ENCODE measurements around the gene ENPP1. TPM values are rescaled to one million over a fixed set of nuclear protein-coding genes. Genes with fewer than 3 reads are reported as not detected.

Gene ENPP1
- total RNA-seq, 1 donor from 2014 or later: 7.1 TPM

GRCh38 chr6:131813991-131814390 lies 6.2 kb downstream of the ENPP1 start:
- Histone ChIP-seq H3K4me3 (ENCODE audit: insufficient read depth, low read depth, low read length) (no peak overlapping the region), H3K4me1 (ENCODE audit: insufficient read depth, low read length) (no peaks in the 10 kb centered on the region), H3K36me3 (ENCODE audit: insufficient read depth, low read length) (no peaks in the 10 kb centered on the region), H3K9me3 (ENCODE audit: insufficient read depth, low read depth, low read length) (no peaks in the 10 kb centered on the region), H3K4me2 (ENCODE audit: low read length) (no peak overlapping the region), H2AFZ (ENCODE audit: low read depth, low read length) (no peak overlapping the region), H3K27me3 (ENCODE audit: insufficient read depth, low read length) (no peaks in the 10 kb centered on the region), H3K79me2 (ENCODE audit: insufficient read depth, low read length) (peaks cover 7% of the 10 kb centered on the region), H3K27ac (ENCODE audit: low read depth, low read length) (no peak overlapping the region), H3K9ac (ENCODE audit: low read length) (no peak overlapping the region), H4K20me1 (ENCODE audit: insufficient read depth, low read length) (no peaks in the 10 kb centered on the region)
- DNase-seq (ENCODE audit: low read depth): peak; percentile 71
- Mint-ChIP-seq H3K27ac (ENCODE audit: unreplicated experiment) (no peak overlapping the region), H3K27me3 (ENCODE audit: low read depth, unreplicated experiment) (peaks cover 2% of the 10 kb centered on the region), H3K36me3 (ENCODE audit: low read depth, unreplicated experiment) (no peaks in the 10 kb centered on the region), H3K4me3 (ENCODE audit: unreplicated experiment) (no peak overlapping the region), H3K4me1 (ENCODE audit: low read depth, unreplicated experiment) (peaks cover 7% of the 10 kb centered on the region), H3K9me3 (ENCODE audit: unreplicated experiment) (no peaks in the 10 kb centered on the region)
- TF ChIP-seq EZH2 (IDR thresholded peaks at IDR 0.05; ENCODE audit: insufficient read depth, low read length) (no peak), CTCF (IDR thresholded peaks at IDR 0.05; ENCODE audit: insufficient read depth, low read depth, low read length) (no peak)
- FAIRE-seq: no peak

GRCh38 chr6:131816869-131817268 lies 9.0 kb downstream of the ENPP1 start:
- Histone ChIP-seq H3K36me3 (ENCODE audit: insufficient read depth, low read length) (no peaks in the 10 kb centered on the region), H3K27me3 (ENCODE audit: insufficient read depth, low read length) (no peaks in the 10 kb centered on the region), H3K9ac (ENCODE audit: low read length) (no peak overlapping the region), H3K79me2 (ENCODE audit: insufficient read depth, low read length) (peaks cover 5% of the 10 kb centered on the region), H3K4me3 (ENCODE audit: insufficient read depth, low read depth, low read length) (no peak overlapping the region), H3K9me3 (ENCODE audit: insufficient read depth, low read depth, low read length) (no peaks in the 10 kb centered on the region), H4K20me1 (ENCODE audit: insufficient read depth, low read length) (no peaks in the 10 kb centered on the region), H3K27ac (ENCODE audit: low read depth, low read length) (no peak overlapping the region), H3K4me1 (ENCODE audit: insufficient read depth, low read length) (no peaks in the 10 kb centered on the region), H3K4me2 (ENCODE audit: low read length) (no peak overlapping the region), H2AFZ (ENCODE audit: low read depth, low read length) (no peak overlapping the region)
- H3K9me3 Mint-ChIP-seq (ENCODE audit: unreplicated experiment): no peaks in the 10 kb centered on the region
- H3K4me3 Mint-ChIP-seq (ENCODE audit: unreplicated experiment): no peak overlapping the region
- H3K27ac Mint-ChIP-seq (ENCODE audit: unreplicated experiment): no peak overlapping the region
- no peak for DNase-seq (ENCODE audit: low read depth)
- no peaks in the 10 kb centered on the region for H3K36me3 Mint-ChIP-seq (ENCODE audit: low read depth, unreplicated experiment)
- FAIRE-seq: peak; percentile 83
- peaks cover 17% of the 10 kb centered on the region for H3K4me1 Mint-ChIP-seq (ENCODE audit: low read depth, unreplicated experiment)
- no peak for TF ChIP-seq CTCF (IDR thresholded peaks at IDR 0.05; ENCODE audit: insufficient read depth, low read depth, low read length)
- TF ChIP-seq EZH2 (IDR thresholded peaks at IDR 0.05; ENCODE audit: insufficient read depth, low read length): no peak
- peaks cover 2% of the 10 kb centered on the region for H3K27me3 Mint-ChIP-seq (ENCODE audit: low read depth, unreplicated experiment)

GRCh38 chr6:131819572-131820124 lies 11.8 kb downstream of the ENPP1 start:
- H3K27me3 ChIP-seq (ENCODE audit: insufficient read depth, low read length): no peaks in the 10 kb centered on the region
- Mint-ChIP-seq H3K36me3 (ENCODE audit: low read depth, unreplicated experiment) (no peaks in the 10 kb centered on the region), H3K27me3 (ENCODE audit: low read depth, unreplicated experiment) (no peaks in the 10 kb centered on the region), H3K4me3 (ENCODE audit: unreplicated experiment) (no peak overlapping the region), H3K27ac (ENCODE audit: unreplicated experiment) (no peak overlapping the region), H3K4me1 (ENCODE audit: low read depth, unreplicated experiment) (peaks cover 35% of the 10 kb centered on the region), H3K9me3 (ENCODE audit: unreplicated experiment) (no peaks in the 10 kb centered on the region)
- FAIRE-seq (no peak), DNase-seq (ENCODE audit: low read depth) (peak; percentile 97)
- H3K9me3 ChIP-seq (ENCODE audit: insufficient read depth, low read depth, low read length): no peaks in the 10 kb centered on the region
- H3K4me3 ChIP-seq (ENCODE audit: insufficient read depth, low read depth, low read length): no peak overlapping the region
- H3K9ac ChIP-seq (ENCODE audit: low read length): no peak overlapping the region
- H2AFZ ChIP-seq (ENCODE audit: low read depth, low read length): no peak overlapping the region
- H4K20me1 ChIP-seq (ENCODE audit: insufficient read depth, low read length): no peaks in the 10 kb centered on the region
- no peaks in the 10 kb centered on the region for H3K4me1 ChIP-seq (ENCODE audit: insufficient read depth, low read length)
- TF ChIP-seq EZH2 (IDR thresholded peaks at IDR 0.05; ENCODE audit: insufficient read depth, low read length) (no peak), CTCF (IDR thresholded peaks at IDR 0.05; ENCODE audit: insufficient read depth, low read depth, low read length) (no peak)
- H3K27ac ChIP-seq (ENCODE audit: low read depth, low read length): no peak overlapping the region
- H3K4me2 ChIP-seq (ENCODE audit: low read length): peak overlapping the region; percentile 27
- peaks cover 5% of the 10 kb centered on the region for H3K79me2 ChIP-seq (ENCODE audit: insufficient read depth, low read length)
- no peaks in the 10 kb centered on the region for H3K36me3 ChIP-seq (ENCODE audit: insufficient read depth, low read length)
